ENCODE results near the gene SF3B3.

SF3B3 gene

DNA sequence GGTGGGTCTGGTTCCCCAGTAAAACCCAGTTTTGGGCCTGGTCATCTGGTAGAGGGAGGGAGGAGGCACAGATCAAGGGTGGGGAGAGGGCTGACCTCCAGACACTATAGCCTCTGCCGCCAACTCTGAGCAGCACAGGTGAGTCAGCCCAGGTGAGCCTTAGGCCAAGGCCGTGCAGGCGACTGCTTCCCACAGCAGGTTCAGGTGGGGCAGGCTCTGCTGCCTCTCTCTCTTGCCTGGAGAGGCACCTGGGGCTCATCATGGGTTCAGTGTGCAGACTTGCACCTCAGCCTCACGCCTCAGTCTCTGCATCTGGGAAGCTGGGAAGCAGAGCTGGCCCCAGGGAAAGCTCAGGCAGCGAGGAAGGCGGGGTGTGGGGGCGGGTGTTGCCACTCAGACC lies 84.9 kb downstream of the SF3B3 start:
- Mint-ChIP-seq H3K4me3 (no peak overlapping the region), H3K4me1 (no peaks in the 10 kb centered on the region), H3K27me3 (ENCODE audit: low read depth, poor library complexity) (peaks cover 28% of the 10 kb centered on the region), H3K9me3 (no peaks in the 10 kb centered on the region), H3K36me3 (ENCODE audit: low read depth) (no peaks in the 10 kb centered on the region), H3K27ac (no peak overlapping the region)
- DNase-seq: no peak
- TF ChIP-seq, protein P1, sequence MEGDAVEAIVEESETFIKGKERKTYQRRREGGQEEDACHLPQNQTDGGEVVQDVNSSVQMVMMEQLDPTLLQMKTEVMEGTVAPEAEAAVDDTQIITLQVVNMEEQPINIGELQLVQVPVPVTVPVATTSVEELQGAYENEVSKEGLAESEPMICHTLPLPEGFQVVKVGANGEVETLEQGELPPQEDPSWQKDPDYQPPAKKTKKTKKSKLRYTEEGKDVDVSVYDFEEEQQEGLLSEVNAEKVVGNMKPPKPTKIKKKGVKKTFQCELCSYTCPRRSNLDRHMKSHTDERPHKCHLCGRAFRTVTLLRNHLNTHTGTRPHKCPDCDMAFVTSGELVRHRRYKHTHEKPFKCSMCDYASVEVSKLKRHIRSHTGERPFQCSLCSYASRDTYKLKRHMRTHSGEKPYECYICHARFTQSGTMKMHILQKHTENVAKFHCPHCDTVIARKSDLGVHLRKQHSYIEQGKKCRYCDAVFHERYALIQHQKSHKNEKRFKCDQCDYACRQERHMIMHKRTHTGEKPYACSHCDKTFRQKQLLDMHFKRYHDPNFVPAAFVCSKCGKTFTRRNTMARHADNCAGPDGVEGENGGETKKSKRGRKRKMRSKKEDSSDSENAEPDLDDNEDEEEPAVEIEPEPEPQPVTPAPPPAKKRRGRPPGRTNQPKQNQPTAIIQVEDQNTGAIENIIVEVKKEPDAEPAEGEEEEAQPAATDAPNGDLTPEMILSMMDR (IDR thresholded peaks at IDR 0.05): no peak

DNA sequence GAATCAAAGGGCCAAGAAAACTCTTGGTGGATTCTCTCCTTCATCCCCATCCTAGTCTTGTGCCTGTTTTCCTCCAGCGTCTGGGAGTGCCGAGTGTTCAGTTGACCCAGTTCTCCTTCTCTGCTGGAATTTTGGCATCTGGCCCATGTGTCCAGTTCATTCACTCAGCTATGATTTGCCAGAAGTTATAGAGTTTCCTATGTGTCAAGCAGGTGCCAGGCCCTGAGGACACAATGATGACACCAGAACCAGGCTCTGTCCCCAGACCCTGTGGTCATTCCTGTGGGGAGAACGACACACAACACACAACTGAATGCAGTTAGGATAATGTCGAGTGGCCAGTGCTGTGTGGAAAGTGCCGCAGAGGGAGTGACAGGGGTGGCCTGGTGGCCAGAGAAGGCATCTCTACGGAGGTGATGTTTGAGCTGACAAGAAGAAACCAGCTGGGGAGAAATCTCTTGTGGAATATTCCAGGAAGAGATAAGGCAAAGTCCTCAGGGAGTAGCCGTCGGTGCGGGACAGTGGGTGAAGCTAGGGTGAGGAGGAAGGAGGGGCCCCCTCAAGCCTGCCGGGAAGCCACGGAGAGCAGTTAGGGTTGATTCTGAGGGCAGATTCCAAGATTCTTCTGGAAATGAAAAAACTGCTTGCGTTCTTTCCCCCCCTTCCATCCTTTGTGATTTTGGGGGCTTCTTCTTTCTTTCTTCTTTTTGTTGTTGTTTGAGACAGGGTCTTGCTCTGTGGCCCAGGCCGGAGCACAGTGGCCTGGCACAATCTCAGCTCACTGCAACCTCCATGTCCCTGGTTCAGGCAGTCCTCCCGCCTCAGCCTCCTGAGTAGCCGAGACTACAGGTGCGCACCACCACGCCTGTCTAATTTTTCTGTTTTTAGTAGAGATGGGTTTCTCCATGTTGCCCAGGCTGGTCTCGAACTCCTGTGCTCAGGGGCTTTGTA lies 86.9 kb downstream of the SF3B3 start:
- H3K36me3 Mint-ChIP-seq (ENCODE audit: low read depth): no peaks in the 10 kb centered on the region
- no peak for DNase-seq
- no peaks in the 10 kb centered on the region for H3K4me1 Mint-ChIP-seq
- TF ChIP-seq, protein P1 (IDR thresholded peaks at IDR 0.05): no peak
- no peaks in the 10 kb centered on the region for H3K9me3 Mint-ChIP-seq
- H3K4me3 Mint-ChIP-seq: no peak overlapping the region
- H3K27ac Mint-ChIP-seq: no peak overlapping the region
- H3K27me3 Mint-ChIP-seq (ENCODE audit: low read depth, poor library complexity): peaks cover 16% of the 10 kb centered on the region

DNA sequence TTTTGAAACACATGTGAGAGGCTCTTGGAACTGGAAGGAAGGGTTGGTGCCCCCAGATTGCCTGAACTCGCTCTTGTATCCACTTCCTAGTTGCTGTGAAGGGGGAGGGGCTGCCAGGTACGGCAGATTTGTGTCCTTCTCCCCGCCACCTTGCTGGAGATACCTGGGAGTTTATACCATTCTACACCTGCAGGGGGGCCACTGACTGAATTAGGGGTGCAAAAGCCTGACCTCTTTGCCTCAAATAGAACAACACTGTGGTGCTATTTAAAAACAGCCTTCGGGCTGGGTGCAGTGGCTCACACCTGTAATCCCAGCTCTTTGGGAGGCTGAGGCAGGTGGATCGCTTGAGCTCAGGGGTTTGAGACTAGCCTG lies 87.6 kb downstream of the SF3B3 start:
- no peak for DNase-seq
- Mint-ChIP-seq H3K4me3 (no peak overlapping the region), H3K27ac (no peak overlapping the region), H3K4me1 (no peaks in the 10 kb centered on the region), H3K36me3 (ENCODE audit: low read depth) (no peaks in the 10 kb centered on the region), H3K9me3 (no peaks in the 10 kb centered on the region), H3K27me3 (ENCODE audit: low read depth, poor library complexity) (peaks cover 16% of the 10 kb centered on the region)
- TF ChIP-seq, protein P1 (IDR thresholded peaks at IDR 0.05): no peak

DNA sequence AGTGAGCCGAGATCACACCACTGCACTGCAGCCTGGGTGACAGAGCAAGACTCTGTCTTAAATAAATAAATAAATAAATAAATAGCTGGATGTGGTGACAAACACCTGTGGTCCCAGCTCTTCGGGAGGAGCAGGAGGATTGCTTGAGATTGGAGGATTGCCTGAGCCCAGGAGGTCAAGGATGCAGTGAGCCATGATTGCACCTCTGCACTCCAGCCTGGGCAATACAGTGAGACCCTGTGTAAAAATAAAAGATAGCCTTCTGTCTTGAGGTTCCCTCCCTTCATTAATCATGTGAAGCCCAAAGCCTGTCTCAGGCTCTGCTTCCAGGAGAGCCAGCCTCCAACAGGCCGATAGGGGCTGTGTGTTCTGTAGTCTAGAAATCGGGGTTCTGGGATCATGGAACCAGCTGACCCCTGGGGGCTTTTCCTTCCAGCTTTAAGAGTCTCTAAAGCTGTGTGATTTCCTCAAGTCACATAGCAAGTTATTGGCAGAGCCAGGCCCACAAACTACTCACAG lies 88.2 kb downstream of the SF3B3 start:
- Mint-ChIP-seq H3K27ac (no peak overlapping the region), H3K4me1 (no peaks in the 10 kb centered on the region), H3K27me3 (ENCODE audit: low read depth, poor library complexity) (peaks cover 11% of the 10 kb centered on the region), H3K9me3 (no peaks in the 10 kb centered on the region), H3K4me3 (no peak overlapping the region), H3K36me3 (ENCODE audit: low read depth) (no peaks in the 10 kb centered on the region)
- no peak for DNase-seq
- TF ChIP-seq, protein P1 (IDR thresholded peaks at IDR 0.05): no peak

DNA sequence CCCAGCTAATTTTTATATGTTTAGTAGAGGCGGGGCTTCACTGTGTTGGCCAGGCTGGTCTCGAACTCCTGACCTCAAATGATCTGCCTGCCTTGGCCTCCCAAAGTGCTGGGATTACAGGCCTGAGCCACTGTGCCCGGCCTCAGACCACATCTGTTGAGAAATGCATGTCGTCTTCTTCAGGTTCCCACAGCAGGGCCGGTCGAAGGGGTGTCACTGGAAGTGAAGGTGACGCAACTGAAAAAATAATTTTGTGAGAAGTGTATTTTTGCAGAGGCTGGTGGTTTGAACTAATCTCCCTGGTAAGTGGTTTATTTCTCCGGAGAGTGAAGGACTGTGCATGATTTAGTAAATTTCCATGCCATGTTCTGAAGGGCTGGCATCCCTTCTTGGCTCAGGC lies 89.3 kb downstream of the SF3B3 start:
- no peaks in the 10 kb centered on the region for H3K4me1 Mint-ChIP-seq
- no peak for DNase-seq

More for the DNA sequence above, 89.3 kb downstream of the SF3B3 start:
- Mint-ChIP-seq H3K27me3 (ENCODE audit: low read depth, poor library complexity) (peaks cover 12% of the 10 kb centered on the region), H3K9me3 (no peaks in the 10 kb centered on the region), H3K27ac (no peak overlapping the region), H3K36me3 (ENCODE audit: low read depth) (no peaks in the 10 kb centered on the region), H3K4me3 (no peak overlapping the region)
- TF ChIP-seq, protein P1 (IDR thresholded peaks at IDR 0.05): no peak
